ENCODE results near the gene CACNA1C. TPM values are rescaled to one million over a fixed set of nuclear protein-coding genes. Genes with fewer than 3 reads are reported as not detected.

Gene CACNA1C
- total RNA-seq, 1 donor from 2014 or later, result 0.42 TPM

DNA sequence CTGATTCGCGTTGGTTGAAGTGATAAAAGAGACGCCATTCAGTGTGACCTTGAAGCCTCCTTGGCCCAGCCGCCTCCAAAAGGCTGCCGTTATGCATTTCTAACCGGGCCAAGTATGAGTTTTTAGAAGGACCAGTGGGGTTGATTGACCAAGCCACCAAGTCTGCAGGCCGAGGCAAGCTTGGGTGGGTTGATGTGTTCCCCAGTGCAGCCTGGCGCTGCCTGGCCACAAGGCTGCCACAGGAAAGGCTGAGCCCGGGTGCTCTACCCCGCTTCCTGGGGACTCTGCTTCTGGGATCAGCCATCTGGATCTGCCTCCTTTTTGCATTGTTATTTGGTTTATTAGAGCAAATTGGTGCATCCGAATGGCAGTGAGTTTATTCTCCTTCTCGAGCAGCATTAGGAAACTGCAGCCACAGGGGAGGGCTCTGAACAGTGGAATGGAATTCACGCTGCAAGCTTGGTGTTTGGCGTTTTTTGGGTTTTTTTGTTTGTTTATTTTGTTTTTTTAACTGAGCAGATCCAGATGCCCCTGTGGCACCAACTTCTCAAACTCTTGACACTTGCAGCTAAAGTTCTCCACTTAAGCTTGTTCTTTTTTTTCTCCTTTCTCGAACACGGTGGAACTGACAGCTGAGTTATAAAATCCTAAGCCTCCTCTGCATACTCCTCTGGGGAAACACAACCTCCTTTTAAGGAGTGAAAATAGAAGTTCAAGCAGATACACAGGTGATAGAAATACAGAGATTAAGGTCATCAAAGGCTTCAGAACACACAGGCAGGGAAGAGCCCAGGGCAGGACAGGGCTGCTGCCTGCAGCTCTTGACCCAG, 596.6 kb downstream of the CACNA1C start:
- intact Hi-C loops (cut with micrococcal nuclease), result no loop called here

DNA sequence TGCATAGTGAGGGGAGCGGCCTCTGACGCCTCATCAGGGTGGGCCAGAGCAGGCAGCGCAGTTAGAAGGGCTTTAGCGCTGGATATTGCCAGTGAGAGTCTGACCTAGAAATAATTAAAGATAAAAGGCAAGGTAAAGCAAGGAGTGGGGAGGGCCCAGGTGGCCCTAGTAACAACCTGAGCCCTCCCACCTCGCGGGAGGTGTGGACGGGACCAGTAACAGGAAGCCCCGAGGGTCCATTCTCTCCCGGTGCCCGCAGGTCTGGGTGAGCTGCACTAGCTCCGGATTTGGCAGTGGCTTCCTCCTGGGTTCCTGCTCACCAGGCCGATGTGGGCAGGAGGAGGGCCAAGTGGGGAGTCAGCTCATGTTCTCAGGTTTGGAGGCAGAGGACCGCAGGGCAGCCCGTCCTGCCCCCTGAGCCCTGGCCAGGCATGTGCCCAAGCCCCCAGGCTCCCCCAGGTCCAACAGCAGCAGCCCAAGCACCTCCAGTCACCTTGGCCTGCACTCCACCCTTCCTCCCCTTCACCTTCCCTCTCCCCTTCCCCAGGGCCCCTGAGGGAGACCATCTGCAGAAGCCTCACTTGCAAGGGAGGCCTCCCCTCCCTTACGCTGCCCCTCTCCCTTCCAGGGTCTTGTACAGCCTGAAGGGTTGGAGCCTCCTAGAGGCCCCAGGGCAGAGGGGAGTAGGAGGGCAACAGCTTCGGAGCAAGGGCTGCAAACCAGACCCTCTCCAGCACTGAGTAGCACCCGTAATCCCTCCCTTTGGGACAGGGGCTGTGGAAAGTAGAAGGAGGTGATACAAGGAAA, 597.7 kb downstream of the CACNA1C start:
- intact Hi-C loops (cut with micrococcal nuclease), result no loop called here

DNA sequence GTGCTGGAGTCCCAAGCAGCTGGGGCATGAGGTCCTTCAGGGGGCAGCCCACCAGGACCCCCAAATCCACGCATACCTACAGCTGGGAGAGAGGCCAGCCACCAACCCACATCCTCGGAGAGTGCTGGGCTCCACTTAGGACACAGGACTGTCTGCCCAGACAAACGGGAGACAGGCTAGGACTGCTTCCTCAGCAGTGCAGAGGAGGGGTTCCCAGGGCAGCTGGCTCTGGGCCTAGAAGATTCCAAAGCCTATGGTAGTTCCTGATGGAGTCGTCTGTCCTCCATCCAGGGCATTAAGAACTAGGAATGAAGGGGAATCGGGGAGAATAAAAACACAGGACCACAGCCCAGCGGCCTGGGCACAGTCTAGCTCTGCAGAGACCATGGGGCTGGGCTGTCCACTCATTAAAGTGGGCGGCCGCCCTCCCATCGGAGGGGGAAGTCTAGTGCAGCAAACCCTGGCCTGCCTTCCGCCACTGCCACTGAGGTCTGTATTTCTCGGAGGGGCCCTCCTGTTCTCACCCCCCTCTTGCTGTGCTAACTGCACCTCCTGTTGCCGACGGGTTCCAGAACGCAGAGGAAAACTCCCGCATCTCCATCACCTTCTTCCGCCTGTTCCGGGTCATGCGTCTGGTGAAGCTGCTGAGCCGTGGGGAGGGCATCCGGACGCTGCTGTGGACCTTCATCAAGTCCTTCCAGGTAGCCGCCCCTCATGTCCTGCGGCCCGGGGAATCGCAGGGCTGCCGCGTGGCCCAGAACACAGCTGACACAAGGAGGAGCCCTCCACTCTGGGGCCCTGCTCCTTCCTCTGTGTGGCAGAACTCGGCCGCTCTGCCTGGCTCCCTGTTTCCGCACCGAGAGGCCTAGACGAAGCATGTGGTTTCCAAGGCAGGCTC, 598.5 kb downstream of the CACNA1C start:
- intact Hi-C loops (cut with micrococcal nuclease), result no loop called here

DNA sequence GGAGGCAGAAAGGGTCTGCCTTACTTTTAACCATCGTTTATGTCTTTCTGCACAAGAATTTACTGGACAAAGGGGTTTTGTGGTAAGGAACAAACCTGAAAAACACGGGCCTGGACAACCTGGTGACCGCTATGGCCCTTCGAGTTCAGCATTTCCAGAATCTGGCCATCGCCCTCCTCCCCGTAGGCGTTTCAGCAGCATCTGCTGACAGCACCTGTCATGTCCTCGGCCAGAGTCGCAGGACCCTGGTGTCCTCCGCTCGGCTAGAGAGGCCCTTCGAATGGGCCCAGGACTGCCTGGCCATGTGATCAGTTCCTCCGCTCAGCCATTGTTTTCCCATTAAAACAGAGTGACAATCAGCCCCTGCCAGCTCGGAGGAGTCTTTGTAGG, 599.2 kb downstream of the CACNA1C start:
- intact Hi-C loops (cut with micrococcal nuclease), result no loop called here

DNA sequence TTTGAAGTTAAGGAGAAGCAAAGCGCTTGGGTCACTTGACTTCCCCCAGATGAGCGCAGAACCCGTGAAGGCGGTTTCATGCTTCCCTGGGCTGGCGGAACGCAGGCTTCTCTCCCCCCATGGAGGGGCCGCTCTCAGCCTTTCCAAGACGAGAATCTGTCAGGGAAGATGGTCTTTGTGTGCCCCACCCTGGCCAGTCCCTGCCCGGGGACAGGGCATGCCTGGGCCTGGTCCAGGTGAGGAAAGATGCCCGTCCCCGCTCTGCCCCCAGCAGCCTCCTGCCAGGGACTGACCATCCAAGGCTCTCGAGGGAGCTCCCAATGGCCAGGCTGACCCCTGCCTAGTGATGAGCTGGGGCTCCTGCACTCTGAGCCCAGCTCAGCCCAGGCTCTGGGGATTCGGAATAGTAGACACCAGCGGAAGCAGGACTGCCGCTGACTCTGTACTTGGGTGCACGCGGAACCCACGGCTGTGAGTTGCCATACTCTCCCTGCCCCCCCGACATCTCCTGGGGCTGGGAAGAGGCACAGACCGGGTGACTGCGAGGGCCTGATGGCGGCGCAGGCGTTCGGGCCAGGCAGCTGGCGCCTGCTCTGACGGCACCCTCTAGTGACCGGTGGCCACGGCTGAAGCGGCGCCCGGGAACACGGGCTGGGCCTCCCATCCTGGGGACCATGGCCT, 599.8 kb downstream of the CACNA1C start:
- intact Hi-C loops (cut with micrococcal nuclease), result no loop called here

DNA sequence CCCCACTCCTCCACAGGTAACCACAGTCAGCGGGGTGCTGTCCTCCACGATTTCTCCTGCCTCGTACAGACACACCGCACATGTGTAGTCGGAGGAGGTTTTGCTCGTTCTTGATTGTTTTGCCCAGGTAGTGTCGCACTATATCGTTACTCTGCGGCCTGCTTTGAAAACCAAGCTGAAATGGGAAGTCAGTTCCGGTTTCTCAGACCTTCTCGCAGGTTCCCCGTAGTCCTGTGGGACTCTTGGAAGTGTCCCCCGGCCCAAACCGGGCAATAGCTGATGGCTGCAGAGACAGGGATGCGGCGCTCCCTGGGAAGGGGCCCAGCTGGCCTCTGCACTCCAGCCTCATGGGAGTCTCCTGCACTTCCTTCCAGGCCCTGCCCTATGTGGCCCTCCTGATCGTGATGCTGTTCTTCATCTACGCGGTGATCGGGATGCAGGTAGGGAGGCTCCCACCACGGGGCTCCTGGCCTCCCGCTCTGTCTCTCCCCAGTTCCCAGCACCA, 600.7 kb downstream of the CACNA1C start:
- intact Hi-C loops (cut with micrococcal nuclease), result no loop called here

DNA sequence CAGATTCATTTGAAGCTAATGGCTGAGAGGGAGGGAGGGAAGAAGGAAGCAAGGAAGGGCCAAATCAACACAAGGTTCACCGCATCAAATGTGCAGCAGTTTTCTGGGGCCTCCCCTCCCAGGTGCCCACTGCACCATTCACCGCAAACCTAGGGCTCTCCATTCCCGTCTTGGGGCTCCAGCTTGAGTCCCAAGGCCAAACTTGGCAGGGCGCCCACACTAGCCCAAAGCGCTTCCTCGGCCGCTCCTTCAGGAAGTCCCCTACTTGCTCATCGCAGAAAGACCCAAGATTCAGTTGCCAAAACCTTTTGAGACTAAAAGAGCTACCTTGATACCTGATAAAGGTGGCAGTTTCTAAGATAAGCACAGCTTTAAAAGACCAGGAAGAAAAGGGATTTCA, 601.5 kb downstream of the CACNA1C start:
- intact Hi-C loops (cut with micrococcal nuclease), result no loop called here

DNA sequence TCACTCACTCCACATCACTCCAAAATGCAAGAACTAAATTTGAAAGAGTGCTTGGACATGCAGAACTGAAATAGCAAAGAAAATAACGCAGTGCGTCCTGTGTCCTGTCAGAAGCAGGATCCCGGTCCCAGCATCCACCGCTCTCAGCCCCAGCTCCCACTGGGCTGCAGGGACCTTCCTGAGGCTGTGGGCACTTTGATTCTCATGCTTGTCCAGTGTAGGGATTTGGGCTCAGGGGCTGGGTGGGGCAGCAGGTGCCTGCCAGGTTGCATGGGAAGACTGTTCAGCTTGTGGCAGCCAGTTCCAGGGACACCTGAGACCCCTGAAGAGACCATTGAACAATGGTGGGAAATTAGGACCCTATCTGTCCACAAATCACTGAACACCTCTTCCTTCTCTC, 602.0 kb downstream of the CACNA1C start:
- intact Hi-C loops (cut with micrococcal nuclease), result no loop called here

DNA sequence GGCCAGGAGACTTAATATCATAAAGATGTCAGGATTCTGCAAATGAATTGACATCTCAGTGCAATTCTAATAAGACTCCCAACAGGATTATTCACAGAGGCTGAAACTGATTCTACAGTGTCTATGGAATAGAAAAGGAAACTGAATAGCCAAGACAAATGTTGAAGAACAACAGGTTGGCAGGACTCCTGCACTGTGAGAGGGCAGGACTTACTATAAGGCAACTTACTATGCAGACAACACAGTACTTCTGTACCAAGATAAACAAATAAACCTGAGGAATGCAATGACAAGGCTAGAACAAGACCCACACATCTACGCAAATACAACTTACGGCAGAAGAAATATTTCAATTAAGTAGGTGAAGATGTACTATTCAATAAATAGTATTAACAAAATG, 609.7 kb downstream of the CACNA1C start:
- intact Hi-C loops (cut with micrococcal nuclease), result no loop called here

DNA sequence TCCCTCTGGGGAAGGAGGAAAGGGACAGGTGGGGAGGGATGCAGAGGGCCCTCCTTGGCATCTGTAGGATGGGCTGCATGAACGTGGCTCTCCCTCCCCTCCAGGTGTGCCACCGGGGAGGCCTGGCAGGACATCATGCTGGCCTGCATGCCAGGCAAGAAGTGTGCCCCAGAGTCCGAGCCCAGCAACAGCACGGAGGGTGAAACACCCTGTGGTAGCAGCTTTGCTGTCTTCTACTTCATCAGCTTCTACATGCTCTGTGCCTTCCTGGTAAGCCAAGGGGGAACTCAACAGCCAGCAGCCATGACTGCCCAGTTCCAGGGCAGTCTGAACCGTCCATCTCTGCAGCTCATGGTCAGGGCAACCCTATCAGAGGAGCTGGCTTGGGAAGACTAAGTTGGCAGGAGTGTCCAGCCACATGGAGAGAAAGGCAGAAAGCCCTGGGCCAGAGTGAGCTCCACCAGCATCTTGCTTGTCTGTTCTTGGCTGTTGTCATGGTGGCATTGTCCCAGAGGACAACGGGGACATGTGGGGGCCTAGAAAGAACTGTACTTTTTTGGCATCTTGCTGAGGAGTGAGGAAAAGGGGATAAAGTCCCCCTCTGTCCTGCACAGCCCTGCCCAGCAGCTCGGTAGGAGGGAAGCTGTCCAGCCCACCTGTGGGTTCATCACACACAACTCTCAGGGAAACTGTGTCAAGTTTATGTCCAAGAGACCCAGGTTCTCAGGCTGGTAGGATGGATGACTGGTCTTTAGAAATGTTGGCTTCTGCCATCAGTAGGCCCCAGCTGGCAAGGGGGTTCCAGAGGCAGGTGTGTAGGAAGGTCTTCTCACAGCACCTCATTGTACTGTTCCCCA, 612.2 kb downstream of the CACNA1C start:
- intact Hi-C loops (cut with micrococcal nuclease), result no loop called here

DNA sequence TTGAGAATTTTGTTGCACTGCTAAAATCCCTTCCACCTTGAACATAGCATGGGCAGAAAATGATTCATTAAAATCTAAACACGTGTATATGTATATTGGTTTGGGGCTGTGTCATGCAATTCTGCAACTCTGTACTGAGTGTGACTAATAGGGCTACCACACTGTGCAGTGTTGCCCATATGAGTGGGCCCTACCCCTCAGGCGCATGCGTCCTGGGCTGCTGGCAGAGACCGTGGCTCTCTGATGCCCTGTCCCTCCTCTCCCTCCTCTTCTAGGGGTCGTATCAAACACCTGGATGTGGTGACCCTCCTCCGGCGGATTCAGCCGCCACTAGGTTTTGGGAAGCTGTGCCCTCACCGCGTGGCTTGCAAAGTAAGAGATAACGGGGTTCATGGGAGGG, 613.6 kb downstream of the CACNA1C start:
- intact Hi-C loops (cut with micrococcal nuclease), result no loop called here

DNA sequence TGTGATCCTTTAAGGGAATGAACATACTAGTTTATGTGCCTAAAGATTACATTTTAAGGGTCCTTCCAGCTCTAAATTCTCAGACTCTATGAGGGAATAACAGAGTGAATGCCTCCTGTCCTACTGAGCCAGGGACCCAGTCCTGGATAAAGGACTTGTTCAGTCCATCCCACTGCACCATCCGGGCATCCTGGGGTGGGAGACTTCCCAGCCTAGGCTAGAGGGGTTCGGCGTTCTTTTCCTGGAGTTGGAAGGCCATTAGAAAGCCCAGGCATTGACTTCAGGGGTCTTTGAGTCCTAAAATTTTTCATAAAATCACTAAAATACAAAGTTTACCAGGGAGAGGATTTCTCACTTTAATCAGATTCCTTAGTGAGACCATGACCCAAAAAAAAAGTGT, 614.1 kb downstream of the CACNA1C start:
- intact Hi-C loops (cut with micrococcal nuclease), result no loop called here

DNA sequence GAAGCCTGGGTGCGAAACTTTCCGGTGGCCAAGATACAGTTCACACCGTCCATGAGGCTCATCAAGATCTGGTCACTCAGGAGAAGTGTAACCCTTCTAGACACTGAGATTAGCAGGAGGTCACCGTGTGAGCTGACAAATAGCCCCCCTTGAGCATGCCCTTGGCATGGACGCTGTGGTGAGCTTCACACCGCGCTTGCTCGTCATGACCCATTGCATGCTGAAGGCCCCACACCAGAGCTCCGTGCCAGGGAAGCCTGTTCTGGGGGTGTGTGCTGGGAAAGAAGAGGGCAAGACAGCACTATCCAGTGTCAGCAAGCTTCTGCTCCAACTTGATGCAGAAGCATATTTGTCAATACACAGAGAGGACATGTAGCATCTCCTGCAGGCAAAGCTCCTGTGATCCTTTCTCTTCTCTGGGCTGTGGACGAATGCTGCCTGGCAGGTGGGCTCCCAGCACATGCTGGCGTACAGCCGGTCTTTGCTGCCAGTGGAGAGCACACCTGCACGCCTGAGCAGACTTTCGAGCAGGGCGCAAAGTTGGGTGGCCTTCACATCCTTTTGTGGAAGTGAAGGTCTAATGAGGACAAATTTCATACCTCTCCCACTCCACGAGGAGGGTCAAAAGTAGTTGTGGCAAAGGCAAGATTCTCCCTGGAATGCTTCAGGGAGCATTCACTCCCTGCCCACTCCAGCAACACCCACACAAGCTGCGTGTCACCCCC, 615.1 kb downstream of the CACNA1C start:
- intact Hi-C loops (cut with micrococcal nuclease), result no loop called here

DNA sequence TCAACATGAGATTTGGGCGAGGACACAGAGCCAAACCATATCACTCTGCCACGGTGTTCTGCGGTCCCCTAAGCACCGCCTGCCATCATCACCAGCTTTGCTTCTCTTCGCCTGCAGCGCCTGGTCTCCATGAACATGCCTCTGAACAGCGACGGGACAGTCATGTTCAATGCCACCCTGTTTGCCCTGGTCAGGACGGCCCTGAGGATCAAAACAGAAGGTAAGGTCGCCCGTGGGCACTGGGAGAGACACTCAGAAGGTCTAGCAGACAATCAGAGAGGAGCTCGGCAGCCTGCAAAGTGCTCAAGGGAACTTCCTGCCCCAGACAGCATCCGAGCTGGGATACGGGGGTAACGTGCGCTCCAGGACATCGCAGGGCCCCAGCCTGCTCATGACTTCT, 616.0 kb downstream of the CACNA1C start:
- intact Hi-C loops (cut with micrococcal nuclease), result no loop called here

DNA sequence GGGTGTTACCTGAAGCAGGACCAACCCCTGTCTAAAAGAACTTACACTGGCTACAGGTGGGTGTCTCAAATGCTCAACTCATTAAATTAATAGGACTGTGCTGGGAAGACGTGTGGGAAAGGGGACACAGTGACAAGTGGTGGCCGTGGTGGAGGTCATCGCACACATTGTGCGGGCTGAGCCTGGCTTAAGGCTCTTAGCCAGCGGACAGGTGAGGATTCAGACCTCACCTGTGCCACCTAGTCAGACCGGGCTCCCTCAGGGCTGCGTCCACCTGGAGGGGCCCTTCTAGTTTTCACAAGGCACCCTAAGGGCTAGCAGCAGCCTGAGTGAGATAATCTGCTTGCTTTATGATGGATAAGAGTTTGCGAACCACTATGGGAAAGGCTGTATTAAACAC, 616.8 kb downstream of the CACNA1C start:
- intact Hi-C loops (cut with micrococcal nuclease), result no loop called here

DNA sequence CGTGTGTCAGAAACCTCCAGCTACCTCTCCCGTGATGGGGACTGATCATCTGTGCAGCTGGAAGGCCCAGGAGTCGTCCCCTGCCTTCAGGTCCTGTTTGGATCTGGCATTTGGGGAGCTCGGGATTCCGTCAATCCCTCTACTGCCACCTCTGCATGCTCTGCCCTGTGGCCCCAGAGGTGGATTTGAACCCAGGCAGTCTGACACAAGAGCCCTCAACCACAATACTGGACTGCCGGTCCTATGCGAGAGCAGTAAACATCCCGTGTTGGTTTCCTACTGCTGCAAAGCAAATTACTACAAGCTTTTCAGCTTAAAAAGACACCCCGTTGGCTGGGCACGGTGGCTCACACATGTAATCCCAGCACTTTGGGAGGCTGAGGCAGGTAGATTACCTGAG, 620.1 kb downstream of the CACNA1C start:
- intact Hi-C loops (cut with micrococcal nuclease), result no loop called here

DNA sequence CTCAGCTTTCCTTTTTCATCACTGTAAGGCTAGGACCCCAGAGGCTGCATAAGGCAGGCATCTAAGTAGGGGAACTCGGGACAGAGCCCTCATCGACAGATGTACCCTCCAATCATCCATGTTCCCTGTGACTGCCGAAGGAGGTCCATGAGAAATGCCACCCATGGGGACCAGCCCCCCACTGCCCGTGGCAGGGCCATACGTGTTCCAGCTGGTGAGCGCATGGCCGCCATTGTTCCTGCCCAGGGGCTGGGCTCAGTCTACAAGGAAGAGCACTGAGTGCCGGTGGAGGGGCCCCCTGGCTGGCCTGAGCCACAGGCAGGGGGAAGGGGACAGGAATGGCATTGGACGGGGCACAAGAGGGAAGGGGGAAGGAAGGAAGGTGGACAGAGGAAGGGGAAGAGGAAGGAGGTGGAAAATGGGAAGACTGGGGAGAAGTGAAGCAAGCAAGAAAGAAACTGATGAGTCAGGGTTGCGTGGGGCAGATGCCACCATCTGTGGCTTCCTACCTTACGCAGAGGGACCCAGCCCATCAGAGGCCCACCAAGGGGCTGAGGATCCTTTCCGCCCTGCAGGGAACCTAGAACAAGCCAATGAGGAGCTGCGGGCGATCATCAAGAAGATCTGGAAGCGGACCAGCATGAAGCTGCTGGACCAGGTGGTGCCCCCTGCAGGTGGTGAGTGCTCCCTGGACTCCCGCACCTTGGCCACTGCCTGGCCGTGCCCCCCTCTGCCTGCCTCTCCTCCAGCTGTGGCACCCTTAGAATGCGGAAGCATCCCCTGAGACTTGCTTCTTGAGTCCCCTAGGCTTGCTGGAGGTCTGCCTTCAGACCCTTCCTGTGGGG, 621.4 kb downstream of the CACNA1C start:
- intact Hi-C loops (cut with micrococcal nuclease), result no loop called here

DNA sequence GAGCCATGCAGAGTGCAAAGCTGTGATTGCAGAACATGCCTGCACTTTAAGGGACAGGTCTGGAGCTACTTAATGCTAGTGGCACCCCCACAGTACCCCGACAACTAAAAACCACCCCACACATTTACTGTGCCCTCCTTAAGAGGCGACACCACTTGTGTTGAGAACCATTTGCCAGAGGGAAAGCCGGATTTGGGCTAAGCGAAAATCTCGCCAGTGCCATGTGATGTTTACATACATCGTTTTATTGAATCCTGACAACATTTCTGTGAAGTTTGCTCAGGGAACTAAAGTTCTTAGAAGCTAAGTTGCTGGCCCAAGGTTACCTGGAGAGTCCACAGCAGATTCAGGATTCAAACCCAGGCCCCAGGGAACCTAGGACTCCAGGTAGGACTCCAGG, 623.0 kb downstream of the CACNA1C start:
- intact Hi-C loops (cut with micrococcal nuclease), result no loop called here
